Thyroid gland (tissue), 4 donors: ENCODE results near the gene ANO9. TPM values are rescaled to one million over a fixed set of nuclear protein-coding genes. Genes with fewer than 3 reads are reported as not detected.

ENCODE experiments used
- DNase-seq, 2 donors: peaks; one replicate each; pipeline ENCODE4 v3.0.0-alpha.2; 2019
- H3K27ac ChIP-seq, 3 donors: fragments of 200-600 bp; sonication (generic); 1 replicate in 2 of 3; 2 replicates in 1 of 3; pipeline ENCODE4 v1.5.1; 2016 to 2019; ENCODE audit warnings: mild to moderate bottlenecking in 1 of 3, moderate library complexity in 1 of 3
- H3K27me3 ChIP-seq: fragments of 200-600 bp; sonication (generic); one replicate; pipeline ENCODE4 v1.5.1; 2019
- H3K36me3 ChIP-seq, 2 donors: fragments of 200-600 bp; sonication (generic); one replicate each; pipeline ENCODE4 v1.5.1; 2016 to 2019
- H3K4me1 ChIP-seq, 2 donors: fragments of 200-600 bp; sonication (generic); one replicate each; pipeline ENCODE4 v1.5.1; 2017 to 2019
- H3K4me3 ChIP-seq, 3 donors: fragments of 200-600 bp; sonication (generic); replicated peaks in 1 of 3; 1 replicate in 2 of 3; 2 replicates in 1 of 3; pipeline ENCODE4 v1.5.1; 2016; ENCODE audit warnings: mild to moderate bottlenecking in 1 of 3
- H3K9me3 ChIP-seq: fragments of 200-600 bp; sonication (generic); one replicate; pipeline ENCODE4 v1.5.1; 2017
- POLR2A ChIP-seq, 2 donors: fragments of 450-650 bp; IDR thresholded peaks; one replicate each; pipeline ENCODE4 v1.6.1; 2017; ENCODE audit warnings: antibody characterized with exemption in 2 of 2, mild to moderate bottlenecking in 2 of 2, moderate library complexity in 1 of 2
- WGBS, 2 donors: methylation state at CpG; one replicate each; pipeline ENCODE4 v1.1.5; 2017; 5-methylcytosine and 5-hydroxymethylcytosine counted together
- intact Hi-C: fragments of 100-400 bp; cut with DNase I; formaldehyde crosslinking; loops from one replicate; pipeline ENCODE4 v1.15.1; 2023
- total RNA-seq, 4 donors: library from RNA; depleted of rRNA; stranded (reverse); fragments of >200 nt; gene quantifications; one replicate each; pipeline ENCODE4 v1.2.3, GENCODE V29; 2016
- TF ChIP-seq, protein P1 (sequence below), 6 experiments: fragments of 200-600 bp in 3 of 6; fragments of 450-650 bp in 3 of 6; sonication (generic) in 3 of 6; IDR thresholded peaks; one replicate each; pipeline ENCODE4 v1.5.1; 2016 to 2019; ENCODE audit warnings: antibody characterized with exemption in 6 of 6, mild to moderate bottlenecking in 2 of 6, inconsistent platforms in 1 of 6, moderate library complexity in 1 of 6

The ANO9 gene
- total RNA-seq, 4 donors from 2014 or later, result 3.7 to 6.4 (median 4.7) TPM

DNA sequence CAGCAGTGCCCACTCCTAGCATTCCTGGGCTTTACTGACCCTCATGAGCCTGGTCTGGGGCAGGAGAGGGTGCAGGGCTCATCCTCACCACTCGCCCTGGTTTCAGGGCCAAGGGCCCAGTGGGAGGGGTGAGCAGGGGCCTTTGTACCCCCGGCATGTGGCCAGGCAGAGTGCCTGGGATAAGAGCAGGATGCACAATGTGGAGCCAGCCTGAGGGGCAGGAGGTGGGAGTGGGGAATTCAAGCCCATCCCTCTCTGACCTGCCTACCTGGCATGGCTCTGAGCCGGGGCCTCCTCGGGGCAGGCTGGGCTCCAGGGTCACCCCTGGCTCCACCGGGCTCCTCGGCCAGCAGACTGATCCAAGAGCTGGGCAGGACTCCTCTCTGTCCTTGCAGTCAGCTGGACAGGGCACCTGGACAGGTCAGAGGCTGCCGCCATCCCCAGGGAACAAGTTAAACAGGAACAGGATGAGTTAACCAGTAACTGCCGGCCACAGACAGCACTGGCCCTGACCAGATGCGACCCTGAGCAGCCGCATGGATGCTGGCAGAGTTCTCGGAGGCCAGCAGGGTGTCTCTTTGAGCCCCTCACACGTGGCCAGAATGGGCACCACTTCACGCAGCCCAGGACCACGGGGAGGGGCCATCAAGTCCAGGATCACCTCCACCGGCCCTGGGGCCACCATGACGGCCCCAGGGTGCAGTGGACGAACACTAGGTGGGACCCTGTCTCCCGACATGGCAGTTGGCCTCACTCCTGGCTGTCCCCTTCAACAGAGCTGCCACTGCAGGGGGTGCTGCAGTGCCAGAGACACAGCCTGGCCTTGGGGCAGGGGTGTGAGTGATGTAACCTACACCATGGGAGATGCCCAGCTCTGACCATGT lies 32.0 kb downstream of the ANO9 start:
- Histone ChIP-seq H3K4me3 (no peak overlapping the region), H3K4me1 (peaks cover 4 to 13% of the 10 kb centered on the region in 2 donors), H3K27me3 (no peaks in the 10 kb centered on the region), H3K27ac (no peak overlapping the region), H3K36me3 (no peaks in the 10 kb centered on the region), H3K9me3 (no peaks in the 10 kb centered on the region)
- DNase-seq, result no peak
- intact Hi-C loops, result no loop called here
- WGBS, 2 donors, result 70 to 90% methylated on average over 3 to 5 of the region's 18 CpGs
- no peak for TF ChIP-seq POLR2A (IDR thresholded peaks at IDR 0.05)
- TF ChIP-seq, protein P1, sequence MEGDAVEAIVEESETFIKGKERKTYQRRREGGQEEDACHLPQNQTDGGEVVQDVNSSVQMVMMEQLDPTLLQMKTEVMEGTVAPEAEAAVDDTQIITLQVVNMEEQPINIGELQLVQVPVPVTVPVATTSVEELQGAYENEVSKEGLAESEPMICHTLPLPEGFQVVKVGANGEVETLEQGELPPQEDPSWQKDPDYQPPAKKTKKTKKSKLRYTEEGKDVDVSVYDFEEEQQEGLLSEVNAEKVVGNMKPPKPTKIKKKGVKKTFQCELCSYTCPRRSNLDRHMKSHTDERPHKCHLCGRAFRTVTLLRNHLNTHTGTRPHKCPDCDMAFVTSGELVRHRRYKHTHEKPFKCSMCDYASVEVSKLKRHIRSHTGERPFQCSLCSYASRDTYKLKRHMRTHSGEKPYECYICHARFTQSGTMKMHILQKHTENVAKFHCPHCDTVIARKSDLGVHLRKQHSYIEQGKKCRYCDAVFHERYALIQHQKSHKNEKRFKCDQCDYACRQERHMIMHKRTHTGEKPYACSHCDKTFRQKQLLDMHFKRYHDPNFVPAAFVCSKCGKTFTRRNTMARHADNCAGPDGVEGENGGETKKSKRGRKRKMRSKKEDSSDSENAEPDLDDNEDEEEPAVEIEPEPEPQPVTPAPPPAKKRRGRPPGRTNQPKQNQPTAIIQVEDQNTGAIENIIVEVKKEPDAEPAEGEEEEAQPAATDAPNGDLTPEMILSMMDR (IDR thresholded peaks at IDR 0.05), result no peak

DNA sequence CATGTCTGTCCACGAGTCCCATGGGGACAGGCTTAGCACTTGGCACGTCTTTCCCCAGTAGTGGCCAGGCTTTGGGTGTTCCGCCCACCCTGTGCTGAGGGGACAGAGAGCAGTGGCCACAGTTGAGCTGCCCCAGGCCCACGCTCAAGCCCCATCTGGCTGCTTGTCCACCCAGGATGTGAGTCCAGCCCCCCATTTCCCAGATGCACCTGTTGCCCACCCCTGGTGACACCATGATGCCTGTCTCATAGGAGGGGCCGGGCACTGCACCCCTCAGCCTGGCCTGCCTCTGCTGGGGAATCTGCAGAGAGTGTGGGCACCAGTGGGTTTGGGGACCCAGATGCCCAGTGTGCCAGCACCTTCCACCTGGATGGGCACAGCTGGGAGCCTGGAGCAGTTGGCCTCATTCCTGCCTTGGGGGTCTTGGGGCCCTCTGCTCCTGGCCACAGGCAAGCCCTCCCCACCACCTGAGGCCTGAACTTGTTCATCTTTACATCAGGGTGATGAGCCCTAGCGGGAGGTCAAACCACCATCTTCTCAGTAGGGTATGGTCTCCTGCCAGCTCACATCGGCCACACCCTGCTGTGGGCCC lies 32.7 kb downstream of the ANO9 start:
- Histone ChIP-seq H3K9me3 (no peaks in the 10 kb centered on the region), H3K4me1 (peaks cover 4 to 13% of the 10 kb centered on the region in 2 donors), H3K4me3 (no peak overlapping the region), H3K27me3 (no peaks in the 10 kb centered on the region), H3K36me3 (peaks cover 0 to under 1% of the 10 kb centered on the region in 2 donors), H3K27ac (no peak overlapping the region)
- WGBS, 2 donors, result 92% methylated on average over 6 of the region's 7 CpGs; no CpG with 5 or more reads in 1 of the 2 donors
- intact Hi-C loops, result no loop called here
- no peak for DNase-seq
- TF ChIP-seq POLR2A (IDR thresholded peaks at IDR 0.05), result no peak
- TF ChIP-seq, protein P1 (IDR thresholded peaks at IDR 0.05), result no peak

DNA sequence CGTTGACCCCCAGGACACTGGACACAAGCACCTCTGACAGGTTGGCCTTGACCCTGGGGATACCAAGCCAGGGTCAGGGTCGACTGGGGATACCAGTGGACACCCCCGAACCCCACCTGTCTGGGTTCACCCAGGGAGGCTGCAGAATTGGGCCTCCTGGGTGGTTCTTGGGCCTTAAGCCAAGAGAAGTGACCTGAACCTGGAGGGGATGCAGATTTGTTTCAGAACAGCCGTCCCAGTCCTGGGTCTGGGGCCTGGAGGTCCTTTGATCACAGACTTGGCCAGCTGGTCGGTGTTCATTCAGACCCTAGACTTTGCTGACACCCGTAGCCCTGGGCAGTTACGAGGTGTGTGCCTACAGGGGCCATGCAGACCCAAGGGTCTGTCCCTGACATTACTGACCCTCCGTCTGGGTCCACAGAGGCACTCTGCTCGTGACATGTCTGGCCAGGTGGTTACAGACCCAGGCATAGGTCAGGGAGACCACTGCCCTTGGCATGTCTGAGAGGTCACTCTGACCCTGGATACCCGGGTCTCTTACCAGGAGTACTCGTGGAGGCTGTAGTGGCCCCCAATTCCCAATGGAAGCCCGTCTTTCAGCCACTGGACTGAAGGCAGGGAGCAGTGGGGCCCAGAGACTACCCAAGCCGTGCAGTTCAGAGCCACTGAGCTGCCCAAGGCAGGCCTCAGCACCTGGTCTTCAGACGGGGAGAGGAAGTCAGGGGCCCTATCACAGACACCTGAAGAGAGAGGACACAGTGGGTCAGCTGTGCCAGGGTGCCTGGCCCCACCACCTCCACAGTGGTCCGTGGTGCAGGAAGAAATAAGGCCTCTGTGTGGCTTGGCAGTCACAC lies 33.4 kb downstream of the ANO9 start:
- DNase-seq, result no peak
- Histone ChIP-seq H3K4me1 (peaks cover 4 to 12% of the 10 kb centered on the region in 2 donors), H3K4me3 (no peak overlapping the region), H3K9me3 (no peaks in the 10 kb centered on the region), H3K27me3 (no peaks in the 10 kb centered on the region), H3K36me3 (peaks cover 0 to 7% of the 10 kb centered on the region in 2 donors), H3K27ac (no peak overlapping the region)
- intact Hi-C loops, result no loop called here
- TF ChIP-seq POLR2A (IDR thresholded peaks at IDR 0.05), result no peak
- TF ChIP-seq, protein P1 (IDR thresholded peaks at IDR 0.05), result no peak
- WGBS, 2 donors, result 92 to 95% methylated on average over 12 to 13 of the region's 15 CpGs

DNA sequence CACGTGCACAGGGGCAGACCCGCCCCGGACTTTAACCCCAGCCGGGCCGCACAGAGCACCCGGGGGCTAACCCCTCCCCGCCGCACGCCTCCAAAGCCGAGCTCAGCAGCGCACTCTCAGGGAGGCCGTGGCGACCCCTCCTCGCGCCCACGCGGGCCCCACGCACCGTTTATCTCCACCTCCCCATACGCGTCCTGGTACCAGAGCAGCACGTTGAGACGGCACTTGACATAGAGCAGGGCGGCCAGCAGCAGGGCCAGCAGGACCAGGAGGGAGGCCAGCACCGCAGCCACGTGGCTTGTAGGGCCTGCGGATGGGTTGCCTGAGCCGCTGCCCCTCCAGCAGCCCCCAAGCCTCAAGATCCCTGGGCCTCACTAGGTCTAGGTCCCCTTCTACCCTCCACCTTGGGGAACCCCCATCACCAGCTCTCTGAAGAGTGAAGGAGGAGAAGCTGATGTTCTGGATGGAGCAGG lies 34.1 kb downstream of the ANO9 start:
- Histone ChIP-seq H3K27me3 (no peaks in the 10 kb centered on the region), H3K9me3 (no peaks in the 10 kb centered on the region), H3K4me3 (no peak overlapping the region), H3K27ac (no peak overlapping the region), H3K36me3 (peaks cover 0 to 9% of the 10 kb centered on the region in 2 donors), H3K4me1 (peaks cover 0 to 5% of the 10 kb centered on the region in 2 donors)
- intact Hi-C loops, result no loop called here
- no peak for TF ChIP-seq POLR2A (IDR thresholded peaks at IDR 0.05)
- TF ChIP-seq, protein P1 (IDR thresholded peaks at IDR 0.05), result no peak
- WGBS, 2 donors, result 87 to 92% methylated on average over 22 to 28 of the region's 28 CpGs
- DNase-seq, result no peak
